GM19351 (cell line): Measurements from ENCODE around the gene CLEC16A.
"Not testable (repeated sequence)": the region's sequence is repeated elsewhere in the genome, so short reads cannot be mapped to it uniquely, and the experiment has no call there.

Source experiments
- ATAC-seq: cut with Tn5 transposase; IDR thresholded peaks from one replicate; pipeline ENCODE4 v1.9.1; 2021; ENCODE audit warnings: mild to moderate bottlenecking, moderate library complexity; ENCODE audit not compliant: unreplicated experiment

Gene CLEC16A

GRCh38 chr16:11093572-11094074, 149.3 kb downstream of the CLEC16A start:
- no peak for ATAC-seq

- peak; percentile 80 for ATAC-seq
These were observed 149.9 kb downstream of the CLEC16A start for GRCh38 chr16:11094075-11094856.

- no peak for ATAC-seq
These were observed 150.6 kb downstream of the CLEC16A start for GRCh38 chr16:11094857-11095565.

- no peak for ATAC-seq
These were observed 151.6 kb downstream of the CLEC16A start for GRCh38 chr16:11095935-11096334.

GRCh38 chr16:11097094-11097786, 152.9 kb downstream of the CLEC16A start:
- ATAC-seq, result no peak

- no peak for ATAC-seq
These were observed 153.4 kb downstream of the CLEC16A start for GRCh38 chr16:11097787-11098167.

- ATAC-seq, result no peak
These were observed 154.4 kb downstream of the CLEC16A start for GRCh38 chr16:11098601-11099390.

- ATAC-seq, result peak; percentile 38
These were observed 155.4 kb downstream of the CLEC16A start for GRCh38 chr16:11099672-11100205.

GRCh38 chr16:11100239-11100750, 155.9 kb downstream of the CLEC16A start:
- ATAC-seq, result peak; percentile 60

GRCh38 chr16:11101283-11101682, 156.9 kb downstream of the CLEC16A start:
- ATAC-seq, result no peak

- ATAC-seq, result no peak
These were observed 157.5 kb downstream of the CLEC16A start for GRCh38 chr16:11101695-11102522.

GRCh38 chr16:11102523-11102898, 158.1 kb downstream of the CLEC16A start:
- ATAC-seq, result no peak

GRCh38 chr16:11103301-11103700, 158.9 kb downstream of the CLEC16A start:
- ATAC-seq, result not testable (repeated sequence)

GRCh38 chr16:11104168-11105037, 160.0 kb downstream of the CLEC16A start:
- peak; percentile 23 for ATAC-seq

GRCh38 chr16:11105038-11105903, 160.9 kb downstream of the CLEC16A start:
- peak; percentile 73 for ATAC-seq

GRCh38 chr16:11106726-11107125, 162.4 kb downstream of the CLEC16A start:
- ATAC-seq, result no peak

- no peak for ATAC-seq
These were observed 163.6 kb downstream of the CLEC16A start for GRCh38 chr16:11107780-11108465.
